ENCODE data around the gene BAX.

BAX gene

GRCh38 chr19:48988860-48989259, 34.2 kb downstream of the BAX start:
- DNase-seq, result no peak

- DNase-seq, result no peak
These were observed 35.1 kb downstream of the BAX start for GRCh38 chr19:48989701-48990291.

- DNase-seq, result no peak
These were observed 35.7 kb downstream of the BAX start for GRCh38 chr19:48990400-48990799.

GRCh38 chr19:48991011-48991609, 36.4 kb downstream of the BAX start:
- DNase-seq, result no peak

- peak in 1 of 2 experiments; percentile 61 for DNase-seq
These were observed 37.4 kb downstream of the BAX start for GRCh38 chr19:48991873-48992580.

- no peak for DNase-seq
These were observed 38.0 kb downstream of the BAX start for GRCh38 chr19:48992581-48993174.

- DNase-seq, result peak; percentile 94 to 98
These were observed 38.7 kb downstream of the BAX start, which contains the start of the genes GYS1 and RUVBL2 for GRCh38 chr19:48993175-48994034. Gene GYS1 (minus strand): TSS chr19:48993309. CDS start chr19:48993112, 197 bp downstream. Gene RUVBL2 (plus strand): TSS chr19:48993887. CDS start chr19:48993912, 25 bp downstream.

- DNase-seq, result no peak
These were observed 39.3 kb downstream of the BAX start for GRCh38 chr19:48994035-48994386.

GRCh38 chr19:48997972-48998371, 43.3 kb downstream of the BAX start:
- peak in 1 of 2 experiments; percentile 31 for DNase-seq

- peak in 1 of 2 experiments; percentile 3 for DNase-seq
These were observed 45.0 kb downstream of the BAX start for GRCh38 chr19:48999481-49000325.

- no peak for DNase-seq
These were observed 49.5 kb downstream of the BAX start for GRCh38 chr19:49004133-49004532.

- DNase-seq, result no peak
These were observed 50.4 kb downstream of the BAX start for GRCh38 chr19:49004964-49005614.

- no peak for DNase-seq
These were observed 52.2 kb downstream of the BAX start for GRCh38 chr19:49006905-49007304.

GRCh38 chr19:49009828-49010227, 55.2 kb downstream of the BAX start:
- no peak for DNase-seq

- no peak for DNase-seq
These were observed 55.8 kb downstream of the BAX start for GRCh38 chr19:49010453-49010852.

GRCh38 chr19:49011194-49011593, 56.5 kb downstream of the BAX start:
- DNase-seq, result no peak

Data from SW 1271 (cell line).